HepG2 (cell line): ENCODE measurements around the gene BABAM1. TPM values are rescaled to one million over a fixed set of nuclear protein-coding genes. Genes with fewer than 3 reads are reported as not detected.

Source experiments
- CCAR2 ChIP-seq: fragments of 200-400 bp; formaldehyde crosslinking; optimal IDR thresholded peaks from 2 replicates; pipeline ENCODE3; 2018; ENCODE audit warnings: low read depth, mild to moderate bottlenecking, low read length, moderate library complexity
- CREB1 ChIP-seq, 2 experiments: fragments of 450-650 bp in 1 of 2; IDR thresholded peaks; 2 replicates each; pipeline ENCODE4 v1.6.1; 2016 to 2017; ENCODE audit warnings: control low read depth in 1 of 2, mild to moderate bottlenecking in 1 of 2, missing compliant biosample characterization in 1 of 2, missing genetic modification characterization in 1 of 2
- EHMT2 ChIP-seq: fragments of 200-600 bp; sonication (generic); IDR thresholded peaks from 2 replicates; pipeline ENCODE4 v1.7.0; 2017; ENCODE audit warnings: antibody characterized with exemption, low read depth, low read length, borderline replicate concordance
- FOXP1 ChIP-seq, 2 experiments: fragments of 450-650 bp in 1 of 2; IDR thresholded peaks; 2 replicates each; pipeline ENCODE4 v1.6.1; 2017 to 2018; ENCODE audit warnings: antibody characterized with exemption in 1 of 2
- HCFC1 ChIP-seq: fragments of 150-350 bp; IDR thresholded peaks from 2 replicates; pipeline ENCODE4 v1.6.1; 2014; ENCODE audit warnings: low read depth, low read length
- HNRNPH1 ChIP-seq: fragments of 200-400 bp; formaldehyde crosslinking; optimal IDR thresholded peaks from 2 replicates; pipeline ENCODE3; 2017; ENCODE audit warnings: mild to moderate bottlenecking, low read depth, low read length
- HOXA5 ChIP-seq: sonication (generic); formaldehyde crosslinking; IDR thresholded peaks from 2 replicates; pipeline ENCODE4 v1.4.0; 2020; ENCODE audit warnings: missing genetic modification reagents
- NCOR1 ChIP-seq: fragments of 200-600 bp; sonication (generic); IDR thresholded peaks from 2 replicates; pipeline ENCODE4 v1.7.0; 2017; ENCODE audit warnings: antibody characterized with exemption, low read length, borderline replicate concordance
- NFIB ChIP-seq: sonication (generic); formaldehyde crosslinking; IDR thresholded peaks from 2 replicates; pipeline ENCODE4 v1.9.0; 2021; ENCODE audit warnings: missing genetic modification reagents, mild to moderate bottlenecking, borderline replicate concordance
- RFX5 ChIP-seq: IDR thresholded peaks from 2 replicates; pipeline ENCODE4 v1.6.1; 2011; ENCODE audit warnings: low read depth, low read length, improper control_type of control experiment
- SIN3A ChIP-seq: IDR thresholded peaks from 2 replicates; pipeline ENCODE4 v1.6.1; 2011; ENCODE audit warnings: low read depth, mild to moderate bottlenecking, control low read depth, low read length, borderline replicate concordance
- ZNF766 ChIP-seq: sonication (generic); formaldehyde crosslinking; IDR thresholded peaks from 2 replicates; pipeline ENCODE4 v1.5.0; 2020; ENCODE audit warnings: missing genetic modification reagents, borderline replicate concordance
- polyA plus RNA-seq, 8 experiments: library from polyadenylated mRNA; depleted of rRNA in 3 of 8; stranded (reverse) in 7 of 8; unstranded in 1 of 8; fragments of >200 nt; fragmentation: Illumina TruSeq in 4 of 8; extraction: Trizol in 4 of 8; gene quantifications; 2 replicates each; pipeline versions ENCODE4 v1.2.1 to v1.2.3, GENCODE V29; 2011 to 2016; ENCODE audit warnings: low read depth in 4 of 8, missing spikeins in 1 of 8, mixed read lengths in 1 of 8; ENCODE audit not compliant: insufficient read depth in 1 of 8
- total RNA-seq, 5 experiments: library from RNA; depleted of rRNA; stranded (reverse); fragments of >200 nt; fragmentation: Illumina TruSeq; extraction: Trizol; gene quantifications; 2 replicates each; pipeline ENCODE4 v1.2.3, GENCODE V29; 2016; ENCODE audit warnings: low read depth in 1 of 5
- TF ChIP-seq, protein P1 (sequence below): sonication (generic); formaldehyde crosslinking; IDR thresholded peaks from 2 replicates; pipeline ENCODE4 v1.4.0; 2020; ENCODE audit warnings: missing genetic modification reagents
- TF ChIP-seq, protein P2 (sequence below): sonication (generic); formaldehyde crosslinking; IDR thresholded peaks from 2 replicates; pipeline ENCODE4 v1.4.0; 2020; ENCODE audit warnings: missing genetic modification reagents, borderline replicate concordance
- TF ChIP-seq, protein P3 (sequence below): sonication (generic); formaldehyde crosslinking; IDR thresholded peaks from 2 replicates; pipeline ENCODE4 v1.5.0; 2020; ENCODE audit warnings: mild to moderate bottlenecking, missing genetic modification reagents, borderline replicate concordance

The BABAM1 gene
- total and polyA plus RNA-seq, 2 of the 13 experiments (the other 11 are each of a cell fraction or from before 2014, with no cell fraction given) = 70.0 to 82.0 TPM

DNA sequence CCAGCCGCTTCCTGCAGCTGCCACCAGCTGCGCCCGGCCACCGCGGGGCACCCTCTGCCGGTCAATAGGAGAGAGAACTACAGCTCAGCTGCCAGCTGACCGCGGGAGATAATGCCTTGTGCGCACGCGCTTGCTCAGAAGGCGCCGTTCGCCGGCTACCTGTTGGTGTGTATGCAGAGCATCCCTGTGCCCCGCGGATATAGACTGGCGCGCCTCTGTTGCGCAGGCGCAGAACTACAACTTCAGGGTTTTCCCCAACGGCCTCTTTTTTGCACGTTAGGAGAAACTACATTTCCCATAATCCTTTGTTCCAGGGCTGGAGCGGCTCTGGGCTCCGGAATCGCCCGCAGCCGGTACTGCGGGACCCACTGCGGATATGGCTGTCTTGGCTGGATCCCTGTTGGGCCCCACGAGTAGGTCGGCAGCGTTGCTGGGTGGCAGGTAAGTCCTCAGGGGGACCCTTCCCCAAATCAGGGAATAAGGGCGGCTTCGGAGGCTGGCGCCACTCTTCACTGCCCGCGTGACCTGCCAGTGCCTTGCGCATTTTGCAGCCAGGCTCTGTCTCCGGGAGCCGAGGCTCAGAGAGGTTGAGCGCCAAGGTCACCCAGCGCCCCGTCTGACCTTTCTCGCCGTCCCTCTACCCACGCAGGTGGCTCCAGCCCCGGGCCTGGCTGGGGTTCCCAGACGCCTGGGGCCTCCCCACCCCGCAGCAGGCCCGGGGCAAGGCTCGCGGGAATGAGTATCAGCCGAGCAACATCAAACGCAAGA is 38.5 kb downstream of the BABAM1 start, which contains the start of gene MRPL34 (continued):
- TF ChIP-seq EHMT2 = no peak
- TF ChIP-seq SIN3A = peak; percentile 72; the same call in 1 of the 2 replicates
- TF ChIP-seq, protein P1, sequence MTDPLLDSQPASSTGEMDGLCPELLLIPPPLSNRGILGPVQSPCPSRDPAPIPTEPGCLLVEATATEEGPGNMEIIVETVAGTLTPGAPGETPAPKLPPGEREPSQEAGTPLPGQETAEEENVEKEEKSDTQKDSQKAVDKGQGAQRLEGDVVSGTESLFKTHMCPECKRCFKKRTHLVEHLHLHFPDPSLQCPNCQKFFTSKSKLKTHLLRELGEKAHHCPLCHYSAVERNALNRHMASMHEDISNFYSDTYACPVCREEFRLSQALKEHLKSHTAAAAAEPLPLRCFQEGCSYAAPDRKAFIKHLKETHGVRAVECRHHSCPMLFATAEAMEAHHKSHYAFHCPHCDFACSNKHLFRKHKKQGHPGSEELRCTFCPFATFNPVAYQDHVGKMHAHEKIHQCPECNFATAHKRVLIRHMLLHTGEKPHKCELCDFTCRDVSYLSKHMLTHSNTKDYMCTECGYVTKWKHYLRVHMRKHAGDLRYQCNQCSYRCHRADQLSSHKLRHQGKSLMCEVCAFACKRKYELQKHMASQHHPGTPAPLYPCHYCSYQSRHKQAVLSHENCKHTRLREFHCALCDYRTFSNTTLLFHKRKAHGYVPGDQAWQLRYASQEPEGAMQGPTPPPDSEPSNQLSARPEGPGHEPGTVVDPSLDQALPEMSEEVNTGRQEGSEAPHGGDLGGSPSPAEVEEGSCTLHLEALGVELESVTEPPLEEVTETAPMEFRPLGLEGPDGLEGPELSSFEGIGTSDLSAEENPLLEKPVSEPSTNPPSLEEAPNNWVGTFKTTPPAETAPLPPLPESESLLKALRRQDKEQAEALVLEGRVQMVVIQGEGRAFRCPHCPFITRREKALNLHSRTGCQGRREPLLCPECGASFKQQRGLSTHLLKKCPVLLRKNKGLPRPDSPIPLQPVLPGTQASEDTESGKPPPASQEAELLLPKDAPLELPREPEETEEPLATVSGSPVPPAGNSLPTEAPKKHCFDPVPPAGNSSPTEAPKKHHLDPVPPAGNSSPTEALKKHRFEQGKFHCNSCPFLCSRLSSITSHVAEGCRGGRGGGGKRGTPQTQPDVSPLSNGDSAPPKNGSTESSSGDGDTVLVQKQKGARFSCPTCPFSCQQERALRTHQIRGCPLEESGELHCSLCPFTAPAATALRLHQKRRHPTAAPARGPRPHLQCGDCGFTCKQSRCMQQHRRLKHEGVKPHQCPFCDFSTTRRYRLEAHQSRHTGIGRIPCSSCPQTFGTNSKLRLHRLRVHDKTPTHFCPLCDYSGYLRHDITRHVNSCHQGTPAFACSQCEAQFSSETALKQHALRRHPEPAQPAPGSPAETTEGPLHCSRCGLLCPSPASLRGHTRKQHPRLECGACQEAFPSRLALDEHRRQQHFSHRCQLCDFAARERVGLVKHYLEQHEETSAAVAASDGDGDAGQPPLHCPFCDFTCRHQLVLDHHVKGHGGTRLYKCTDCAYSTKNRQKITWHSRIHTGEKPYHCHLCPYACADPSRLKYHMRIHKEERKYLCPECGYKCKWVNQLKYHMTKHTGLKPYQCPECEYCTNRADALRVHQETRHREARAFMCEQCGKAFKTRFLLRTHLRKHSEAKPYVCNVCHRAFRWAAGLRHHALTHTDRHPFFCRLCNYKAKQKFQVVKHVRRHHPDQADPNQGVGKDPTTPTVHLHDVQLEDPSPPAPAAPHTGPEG (CRISPR knock-in tag) = peak; percentile 89
- TF ChIP-seq, protein P2, sequence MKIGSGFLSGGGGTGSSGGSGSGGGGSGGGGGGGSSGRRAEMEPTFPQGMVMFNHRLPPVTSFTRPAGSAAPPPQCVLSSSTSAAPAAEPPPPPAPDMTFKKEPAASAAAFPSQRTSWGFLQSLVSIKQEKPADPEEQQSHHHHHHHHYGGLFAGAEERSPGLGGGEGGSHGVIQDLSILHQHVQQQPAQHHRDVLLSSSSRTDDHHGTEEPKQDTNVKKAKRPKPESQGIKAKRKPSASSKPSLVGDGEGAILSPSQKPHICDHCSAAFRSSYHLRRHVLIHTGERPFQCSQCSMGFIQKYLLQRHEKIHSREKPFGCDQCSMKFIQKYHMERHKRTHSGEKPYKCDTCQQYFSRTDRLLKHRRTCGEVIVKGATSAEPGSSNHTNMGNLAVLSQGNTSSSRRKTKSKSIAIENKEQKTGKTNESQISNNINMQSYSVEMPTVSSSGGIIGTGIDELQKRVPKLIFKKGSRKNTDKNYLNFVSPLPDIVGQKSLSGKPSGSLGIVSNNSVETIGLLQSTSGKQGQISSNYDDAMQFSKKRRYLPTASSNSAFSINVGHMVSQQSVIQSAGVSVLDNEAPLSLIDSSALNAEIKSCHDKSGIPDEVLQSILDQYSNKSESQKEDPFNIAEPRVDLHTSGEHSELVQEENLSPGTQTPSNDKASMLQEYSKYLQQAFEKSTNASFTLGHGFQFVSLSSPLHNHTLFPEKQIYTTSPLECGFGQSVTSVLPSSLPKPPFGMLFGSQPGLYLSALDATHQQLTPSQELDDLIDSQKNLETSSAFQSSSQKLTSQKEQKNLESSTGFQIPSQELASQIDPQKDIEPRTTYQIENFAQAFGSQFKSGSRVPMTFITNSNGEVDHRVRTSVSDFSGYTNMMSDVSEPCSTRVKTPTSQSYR (CRISPR knock-in tag) = no peak
- peak; percentile 50; the same call in 1 of the 2 replicates for TF ChIP-seq ZNF766 (CRISPR knock-in tag)
- no peak for TF ChIP-seq HNRNPH1
- TF ChIP-seq RFX5 = 0 out of 2 replicates have a peak, but pooled peaks have one; percentile 23
- no peak for TF ChIP-seq NFIB
- TF ChIP-seq, protein P3, sequence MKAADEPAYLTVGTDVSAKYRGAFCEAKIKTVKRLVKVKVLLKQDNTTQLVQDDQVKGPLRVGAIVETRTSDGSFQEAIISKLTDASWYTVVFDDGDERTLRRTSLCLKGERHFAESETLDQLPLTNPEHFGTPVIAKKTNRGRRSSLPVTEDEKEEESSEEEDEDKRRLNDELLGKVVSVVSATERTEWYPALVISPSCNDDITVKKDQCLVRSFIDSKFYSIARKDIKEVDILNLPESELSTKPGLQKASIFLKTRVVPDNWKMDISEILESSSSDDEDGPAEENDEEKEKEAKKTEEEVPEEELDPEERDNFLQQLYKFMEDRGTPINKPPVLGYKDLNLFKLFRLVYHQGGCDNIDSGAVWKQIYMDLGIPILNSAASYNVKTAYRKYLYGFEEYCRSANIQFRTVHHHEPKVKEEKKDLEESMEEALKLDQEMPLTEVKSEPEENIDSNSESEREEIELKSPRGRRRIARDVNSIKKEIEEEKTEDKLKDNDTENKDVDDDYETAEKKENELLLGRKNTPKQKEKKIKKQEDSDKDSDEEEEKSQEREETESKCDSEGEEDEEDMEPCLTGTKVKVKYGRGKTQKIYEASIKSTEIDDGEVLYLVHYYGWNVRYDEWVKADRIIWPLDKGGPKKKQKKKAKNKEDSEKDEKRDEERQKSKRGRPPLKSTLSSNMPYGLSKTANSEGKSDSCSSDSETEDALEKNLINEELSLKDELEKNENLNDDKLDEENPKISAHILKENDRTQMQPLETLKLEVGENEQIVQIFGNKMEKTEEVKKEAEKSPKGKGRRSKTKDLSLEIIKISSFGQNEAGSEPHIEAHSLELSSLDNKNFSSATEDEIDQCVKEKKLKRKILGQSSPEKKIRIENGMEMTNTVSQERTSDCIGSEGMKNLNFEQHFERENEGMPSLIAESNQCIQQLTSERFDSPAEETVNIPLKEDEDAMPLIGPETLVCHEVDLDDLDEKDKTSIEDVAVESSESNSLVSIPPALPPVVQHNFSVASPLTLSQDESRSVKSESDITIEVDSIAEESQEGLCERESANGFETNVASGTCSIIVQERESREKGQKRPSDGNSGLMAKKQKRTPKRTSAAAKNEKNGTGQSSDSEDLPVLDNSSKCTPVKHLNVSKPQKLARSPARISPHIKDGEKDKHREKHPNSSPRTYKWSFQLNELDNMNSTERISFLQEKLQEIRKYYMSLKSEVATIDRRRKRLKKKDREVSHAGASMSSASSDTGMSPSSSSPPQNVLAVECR (CRISPR knock-in tag) = peak; percentile 91
- no peak for TF ChIP-seq NCOR1
- peak; percentile 66; the same call in 1 of the 2 replicates for TF ChIP-seq HCFC1
- TF ChIP-seq CCAR2 = no peak
- no peak; the same call in 1 of the 2 replicates for TF ChIP-seq FOXP1 (IDR thresholded peaks at IDR 0.05)
- no peak for TF ChIP-seq FOXP1 (CRISPR knock-in tag; IDR thresholded peaks at IDR 0.05)
- TF ChIP-seq HOXA5 (CRISPR knock-in tag) = peak; percentile 33; the same call in 1 of the 2 replicates
- peak; percentile 51; the same call in 1 of the 2 replicates for TF ChIP-seq CREB1 (IDR thresholded peaks at IDR 0.05)
- TF ChIP-seq CREB1 (CRISPR knock-in tag; IDR thresholded peaks at IDR 0.05) = peak; percentile 63
